Gastroesophageal sphincter (tissue), 4 donors: ENCODE data around the gene ZNF747. TPM values are rescaled to one million over a fixed set of nuclear protein-coding genes. Genes with fewer than 3 reads are reported as not detected.

Experiments used
- ATAC-seq: fragments of 150-250 bp; one replicate; pipeline ENCODE4 v1.9.1; 2016; ENCODE audit warnings: mild to moderate bottlenecking, moderate library complexity
- H3K27ac ChIP-seq, 4 donors: fragments of 200-600 bp; sonication (generic) in 3 of 4; 1 replicate in 3 of 4; 2 replicates in 1 of 4; pipeline ENCODE4 v1.5.1; 2016 to 2019
- H3K27me3 ChIP-seq: fragments of 200-600 bp; sonication (generic); one replicate; pipeline ENCODE4 v1.5.1; 2019
- H3K36me3 ChIP-seq, 2 donors: fragments of 200-600 bp; sonication (generic); one replicate each; pipeline ENCODE4 v1.5.1; 2019; ENCODE audit warnings: control low read depth in 1 of 2
- H3K4me1 ChIP-seq, 3 donors: fragments of 200-600 bp; sonication (generic); 1 replicate in 2 of 3; 2 replicates in 1 of 3; pipeline ENCODE4 v1.5.1; 2016 to 2019; ENCODE audit warnings: control low read depth in 2 of 3
- H3K4me3 ChIP-seq, 2 donors: fragments of 200-600 bp; sonication (generic); one replicate each; pipeline ENCODE4 v1.5.1; 2019; ENCODE audit warnings: mild to moderate bottlenecking in 1 of 2, moderate library complexity in 1 of 2
- H3K9me3 ChIP-seq, 3 donors: fragments of 200-600 bp; sonication (generic); one replicate each; pipeline ENCODE4 v1.5.1; 2017 to 2019; ENCODE audit warnings: control low read depth in 2 of 3
- CTCF ChIP-seq, 4 experiments: fragments of 200-600 bp in 2 of 4; fragments of 450-650 bp in 2 of 4; sonication (generic) in 1 of 4; IDR thresholded peaks; one replicate each; pipeline ENCODE4 v1.5.1; 2017 to 2019; ENCODE audit warnings: antibody characterized with exemption in 4 of 4, mild to moderate bottlenecking in 2 of 4, moderate library complexity in 2 of 4
- EP300 ChIP-seq: sonication (generic); formaldehyde crosslinking; IDR thresholded peaks from one replicate; pipeline ENCODE4 v1.6.1; 2017; ENCODE audit warnings: antibody characterized with exemption, mild to moderate bottlenecking
- POLR2A ChIP-seq, 2 donors: fragments of 450-650 bp; IDR thresholded peaks; one replicate each; pipeline ENCODE4 v1.6.1; 2017; ENCODE audit warnings: antibody characterized with exemption in 2 of 2, mild to moderate bottlenecking in 2 of 2, moderate library complexity in 1 of 2
- POLR2AphosphoS5 ChIP-seq: sonication (generic); formaldehyde crosslinking; IDR thresholded peaks from one replicate; pipeline ENCODE4 v1.6.1; 2017; ENCODE audit warnings: antibody characterized with exemption
- WGBS, 2 donors: methylation state at CpG; one replicate each; pipeline ENCODE4 v1.1.5; 2018; ENCODE audit warnings: low coverage in 1 of 2; 5-methylcytosine and 5-hydroxymethylcytosine counted together
- total RNA-seq, 4 donors: library from RNA; depleted of rRNA; stranded (reverse); fragments of >200 nt; gene quantifications; one replicate each; pipeline ENCODE4 v1.1.0, GENCODE V29; 2016

ZNF747 gene
- total RNA-seq, 4 donors from 2014 or later, result 15.3 to 31.6 (median 19.3) TPM

- ATAC-seq, result no peak
- H3K36me3 ChIP-seq, result peaks cover 0 to 11% of the 10 kb centered on the region in 2 donors
- TF ChIP-seq CTCF (IDR thresholded peaks at IDR 0.05) (no peak), EP300 (no peak), POLR2A (IDR thresholded peaks at IDR 0.05) (no peak), POLR2AphosphoS5 (no peak)
- WGBS, 2 donors, result 78% methylated on average over 1 of the region's 7 CpGs; no CpG with 5 or more reads in 1 of the 2 donors
- peaks cover 0 to 22% (median 0%) of the 10 kb centered on the region in 3 donors for H3K4me1 ChIP-seq
- H3K9me3 ChIP-seq, result no peaks in the 10 kb centered on the region
- H3K27me3 ChIP-seq, result peaks cover 2% of the 10 kb centered on the region
- H3K27ac ChIP-seq, result no peak overlapping the region
- no peak overlapping the region for H3K4me3 ChIP-seq
Observed at GRCh38 chr16:30521476-30521872, 13.2 kb downstream of the ZNF747 start.

- peaks cover 0 to 2% of the 10 kb centered on the region in 2 donors for H3K36me3 ChIP-seq
- H3K27me3 ChIP-seq, result peaks cover 4% of the 10 kb centered on the region
- no peaks in the 10 kb centered on the region for H3K9me3 ChIP-seq
- no peak for ATAC-seq
- 78 to 90% methylated on average over 4 to 9 of the region's 20 CpGs for WGBS, 2 donors
- TF ChIP-seq POLR2AphosphoS5 (no peak), POLR2A (IDR thresholded peaks at IDR 0.05) (no peak), CTCF (IDR thresholded peaks at IDR 0.05) (no peak), EP300 (no peak)
- no peak overlapping the region for H3K27ac ChIP-seq
- no peak overlapping the region for H3K4me3 ChIP-seq
- H3K4me1 ChIP-seq, result peaks cover 0 to 7% (median 0%) of the 10 kb centered on the region in 3 donors
Observed at GRCh38 chr16:30519120-30520049, 15.3 kb downstream of the ZNF747 start.

- ATAC-seq, result no peak
- no peak for TF ChIP-seq EP300
- no peak for TF ChIP-seq POLR2A (IDR thresholded peaks at IDR 0.05)
- no peak for TF ChIP-seq CTCF (IDR thresholded peaks at IDR 0.05)
- no peak for TF ChIP-seq POLR2AphosphoS5
- Histone ChIP-seq H3K36me3 (no peaks in the 10 kb centered on the region), H3K9me3 (no peaks in the 10 kb centered on the region), H3K4me3 (no peak overlapping the region), H3K27me3 (peaks cover 4% of the 10 kb centered on the region), H3K27ac (no peak overlapping the region), H3K4me1 (no peaks in the 10 kb centered on the region)
- 60 to 92% methylated on average over 1 to 6 of the region's 10 CpGs for WGBS, 2 donors
Observed at GRCh38 chr16:30518552-30518951, 16.1 kb downstream of the ZNF747 start.

GRCh38 chr16:30515275-30515674 lies 19.4 kb downstream of the ZNF747 start:
- TF ChIP-seq CTCF (IDR thresholded peaks at IDR 0.05) (no peak), POLR2A (IDR thresholded peaks at IDR 0.05) (no peak), EP300 (no peak), POLR2AphosphoS5 (no peak)
- Histone ChIP-seq H3K9me3 (no peaks in the 10 kb centered on the region), H3K27ac (no peak overlapping the region), H3K36me3 (no peaks in the 10 kb centered on the region), H3K27me3 (peaks cover 4% of the 10 kb centered on the region), H3K4me3 (no peak overlapping the region), H3K4me1 (no peaks in the 10 kb centered on the region)
- 60 to 67% methylated on average over 1 to 2 of the region's 2 CpGs for WGBS, 2 donors
- no peak for ATAC-seq

GRCh38 chr16:30511509-30511908 lies 23.1 kb downstream of the ZNF747 start:
- no peak overlapping the region for H3K27ac ChIP-seq
- ATAC-seq, result no peak
- no peaks in the 10 kb centered on the region for H3K36me3 ChIP-seq
- H3K4me3 ChIP-seq, result no peak overlapping the region
- no peaks in the 10 kb centered on the region for H3K4me1 ChIP-seq
- peaks cover 2% of the 10 kb centered on the region for H3K27me3 ChIP-seq
- TF ChIP-seq CTCF (IDR thresholded peaks at IDR 0.05) (no peak), POLR2A (IDR thresholded peaks at IDR 0.05) (no peak), POLR2AphosphoS5 (no peak), EP300 (no peak)
- whole genome bisulfite sequencing, 2 donors, result no CpG with 5 or more reads among the region's 3 CpGs
- H3K9me3 ChIP-seq, result no peaks in the 10 kb centered on the region
